ENCODE measurements around the gene ZNF652. TPM values are rescaled to one million over a fixed set of nuclear protein-coding genes. Genes with fewer than 3 reads are reported as not detected.
A peak's percentile ranks its signal among the peaks of the same experiment; 100 is the strongest.

ZNF652 gene
- total RNA-seq, 2 donors from 2014 or later, result 24.6 to 25.4 TPM

GRCh38 chr17:49316889-49317675, 45.0 kb downstream of the ZNF652 start:
- peaks cover 5% of the 10 kb centered on the region for H3K36me3 ChIP-seq
- H3K9me3 ChIP-seq, result no peaks in the 10 kb centered on the region
- no peak overlapping the region for H3K4me3 ChIP-seq
- H3K27ac ChIP-seq, result no peak overlapping the region
- no peaks in the 10 kb centered on the region for H3K4me1 ChIP-seq
- no peak for DNase-seq (ENCODE audit: low spot score)
- no peaks in the 10 kb centered on the region for H3K27me3 ChIP-seq
- TF ChIP-seq, protein P1, sequence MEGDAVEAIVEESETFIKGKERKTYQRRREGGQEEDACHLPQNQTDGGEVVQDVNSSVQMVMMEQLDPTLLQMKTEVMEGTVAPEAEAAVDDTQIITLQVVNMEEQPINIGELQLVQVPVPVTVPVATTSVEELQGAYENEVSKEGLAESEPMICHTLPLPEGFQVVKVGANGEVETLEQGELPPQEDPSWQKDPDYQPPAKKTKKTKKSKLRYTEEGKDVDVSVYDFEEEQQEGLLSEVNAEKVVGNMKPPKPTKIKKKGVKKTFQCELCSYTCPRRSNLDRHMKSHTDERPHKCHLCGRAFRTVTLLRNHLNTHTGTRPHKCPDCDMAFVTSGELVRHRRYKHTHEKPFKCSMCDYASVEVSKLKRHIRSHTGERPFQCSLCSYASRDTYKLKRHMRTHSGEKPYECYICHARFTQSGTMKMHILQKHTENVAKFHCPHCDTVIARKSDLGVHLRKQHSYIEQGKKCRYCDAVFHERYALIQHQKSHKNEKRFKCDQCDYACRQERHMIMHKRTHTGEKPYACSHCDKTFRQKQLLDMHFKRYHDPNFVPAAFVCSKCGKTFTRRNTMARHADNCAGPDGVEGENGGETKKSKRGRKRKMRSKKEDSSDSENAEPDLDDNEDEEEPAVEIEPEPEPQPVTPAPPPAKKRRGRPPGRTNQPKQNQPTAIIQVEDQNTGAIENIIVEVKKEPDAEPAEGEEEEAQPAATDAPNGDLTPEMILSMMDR (IDR thresholded peaks at IDR 0.05), result no peak

GRCh38 chr17:49316258-49316570, 45.8 kb downstream of the ZNF652 start:
- H3K9me3 ChIP-seq, result no peaks in the 10 kb centered on the region
- H3K4me3 ChIP-seq, result no peak overlapping the region
- H3K4me1 ChIP-seq, result no peaks in the 10 kb centered on the region
- no peak overlapping the region for H3K27ac ChIP-seq
- DNase-seq (ENCODE audit: low spot score), result no peak
- peaks cover 13% of the 10 kb centered on the region for H3K36me3 ChIP-seq
- no peaks in the 10 kb centered on the region for H3K27me3 ChIP-seq
- TF ChIP-seq, protein P1 (IDR thresholded peaks at IDR 0.05), result no peak

DNA sequence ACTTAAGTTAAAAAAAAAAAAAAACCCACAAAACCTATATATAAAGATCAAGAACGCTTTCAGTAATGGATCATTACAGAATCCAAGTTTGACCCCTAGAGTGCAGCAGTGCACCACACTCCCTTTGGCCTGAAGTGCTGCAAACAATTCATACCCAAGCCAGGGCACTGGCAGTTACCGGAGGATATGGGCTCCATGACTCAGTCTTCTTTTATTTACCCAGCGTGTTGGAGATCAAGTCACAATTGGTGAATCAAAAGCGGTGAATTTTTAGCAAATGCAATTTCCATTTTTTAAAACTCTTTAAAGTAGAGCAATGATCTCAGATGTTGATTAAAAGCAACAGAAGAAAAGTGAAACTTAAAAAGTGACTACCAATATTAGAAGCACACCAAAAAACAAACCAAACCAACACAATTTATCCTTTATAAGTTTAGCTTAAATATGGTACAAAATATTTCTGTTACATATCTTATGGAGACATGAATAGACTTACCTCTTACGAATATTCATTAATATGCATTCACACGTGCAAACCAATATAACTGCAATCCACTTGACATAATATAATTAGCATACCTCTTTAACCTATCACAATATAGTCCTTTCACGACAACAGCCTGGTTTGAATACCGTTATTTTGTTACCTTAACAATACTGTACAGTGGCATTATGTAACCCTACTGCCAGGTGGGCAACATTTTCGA, 46.3 kb downstream of the ZNF652 start:
- Histone ChIP-seq H3K27ac (no peak overlapping the region), H3K27me3 (no peaks in the 10 kb centered on the region), H3K36me3 (peaks cover 14% of the 10 kb centered on the region), H3K4me3 (no peak overlapping the region), H3K4me1 (no peaks in the 10 kb centered on the region), H3K9me3 (no peaks in the 10 kb centered on the region)
- TF ChIP-seq, protein P1 (IDR thresholded peaks at IDR 0.05), result peak; percentile 44 to 88
- peak; percentile 81 for DNase-seq (ENCODE audit: low spot score)

DNA sequence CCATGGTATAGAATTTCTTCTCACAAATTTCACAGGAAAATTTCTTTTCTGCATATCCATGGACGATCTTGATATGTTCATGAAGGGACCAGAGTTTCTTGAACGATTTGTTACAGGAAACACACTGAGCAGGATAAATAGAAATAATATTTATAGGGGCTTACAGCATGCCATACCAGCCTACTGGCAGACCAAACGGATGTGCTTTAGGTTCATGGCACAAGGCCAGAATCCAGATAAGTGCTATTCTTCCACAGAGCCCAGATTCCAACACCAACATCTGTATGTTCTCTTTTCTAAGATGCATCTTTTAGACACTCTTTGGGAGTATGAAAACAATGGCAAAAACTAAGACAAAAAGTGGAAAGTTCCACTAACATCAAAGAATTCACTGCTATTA, 49.3 kb downstream of the ZNF652 start:
- no peak for DNase-seq (ENCODE audit: low spot score)
- H3K36me3 ChIP-seq, result peaks cover 14% of the 10 kb centered on the region
- H3K4me3 ChIP-seq, result no peak overlapping the region
- no peaks in the 10 kb centered on the region for H3K27me3 ChIP-seq
- H3K27ac ChIP-seq, result no peak overlapping the region
- no peaks in the 10 kb centered on the region for H3K9me3 ChIP-seq
- H3K4me1 ChIP-seq, result no peaks in the 10 kb centered on the region
- TF ChIP-seq, protein P1 (IDR thresholded peaks at IDR 0.05), result no peak

- no peak for DNase-seq (ENCODE audit: low spot score)
- Histone ChIP-seq H3K27me3 (no peaks in the 10 kb centered on the region), H3K4me3 (no peak overlapping the region), H3K36me3 (peaks cover 22% of the 10 kb centered on the region), H3K4me1 (no peaks in the 10 kb centered on the region), H3K27ac (no peak overlapping the region), H3K9me3 (no peaks in the 10 kb centered on the region)
- TF ChIP-seq, protein P1 (IDR thresholded peaks at IDR 0.05), result no peak
Observed at GRCh38 chr17:49299996-49300395, 62.1 kb downstream of the ZNF652 start.

Measured in right atrium auricular region (tissue), 2 donors.